Natural killer cell treated with Interleukin-12 subunit alpha and Interleukin-12 subunit beta and Interleukin-15 and Interleukin-18, amount 100 ng/mL, for 72 hours (primary cell): ENCODE measurements around the gene RNGTT. TPM values are rescaled to one million over a fixed set of nuclear protein-coding genes. Genes with fewer than 3 reads are reported as not detected.

Source experiments
- ATAC-seq, 2 donors: fragments of 150-1000 bp; cut with Tn5 transposase in 1 of 2; sonication (Bioruptor Pico), chemical (Tn5 transposase) in 1 of 2; 2 replicates each; pipeline ENCODE4 v1.10.0; 2021
- DNase-seq: peaks from one replicate; pipeline ENCODE4 v3.0.0; 2022; ENCODE audit warnings: low spot score
- H3K27ac Mint-ChIP-seq, 2 donors: 1 replicate in 1 of 2; 2 replicates in 1 of 2; pipeline ENCODE4 v1.8.0; 2022; ENCODE audit warnings: mixed read lengths in 2 of 2, mild to moderate bottlenecking in 1 of 2, moderate library complexity in 1 of 2
- H3K27me3 Mint-ChIP-seq, 2 donors: 1 replicate in 1 of 2; 2 replicates in 1 of 2; pipeline ENCODE4 v1.8.0; 2022; ENCODE audit warnings: mixed read lengths in 2 of 2
- H3K36me3 Mint-ChIP-seq: one replicate; pipeline ENCODE4 v1.8.0; 2022; ENCODE audit warnings: mixed read lengths
- H3K4me1 Mint-ChIP-seq, 2 donors: 1 replicate in 1 of 2; 2 replicates in 1 of 2; pipeline ENCODE4 v1.8.0; 2022; ENCODE audit warnings: low read depth in 2 of 2, mixed read lengths in 2 of 2, mild to moderate bottlenecking in 1 of 2
- H3K4me3 Mint-ChIP-seq: one replicate; pipeline ENCODE4 v1.8.0; 2022; ENCODE audit warnings: mixed read lengths
- H3K9me3 Mint-ChIP-seq: 2 replicates; pipeline ENCODE4 v1.8.0; 2022; ENCODE audit warnings: mixed read lengths
- total RNA-seq, 2 donors: library from RNA; stranded (reverse); gene quantifications; one replicate each; pipeline ENCODE4 v1.2.3, GENCODE V29; 2022

The RNGTT gene
- total RNA-seq, 2 donors from 2014 or later: 26.9 to 36.4 TPM

GRCh38 chr6:88599571-88599970 is 363.8 kb downstream of the RNGTT start:
- Mint-ChIP-seq H3K27ac (no peak overlapping the region), H3K4me3 (no peak overlapping the region), H3K27me3 (peaks cover 0 to 5% of the 10 kb centered on the region in 2 donors), H3K36me3 (no peaks in the 10 kb centered on the region), H3K9me3 (no peaks in the 10 kb centered on the region), H3K4me1 (no peaks in the 10 kb centered on the region)
- no peak for ATAC-seq
- DNase-seq: no peak

- Mint-ChIP-seq H3K36me3 (peaks cover 4% of the 10 kb centered on the region), H3K27ac (no peak overlapping the region), H3K4me3 (no peak overlapping the region), H3K4me1 (no peaks in the 10 kb centered on the region), H3K9me3 (peaks cover 4% of the 10 kb centered on the region), H3K27me3 (peaks cover 0 to 10% of the 10 kb centered on the region in 2 donors)
- DNase-seq: no peak
- ATAC-seq: no peak
Measured at GRCh38 chr6:88596801-88597200, 366.6 kb downstream of the RNGTT start.

GRCh38 chr6:88588938-88589337 is 374.5 kb downstream of the RNGTT start:
- ATAC-seq: no peak
- no peak overlapping the region for H3K4me3 Mint-ChIP-seq
- peaks cover 9 to 22% of the 10 kb centered on the region in 2 donors for H3K27me3 Mint-ChIP-seq
- H3K36me3 Mint-ChIP-seq: peaks cover 4% of the 10 kb centered on the region
- H3K4me1 Mint-ChIP-seq: no peaks in the 10 kb centered on the region
- peaks cover 7% of the 10 kb centered on the region for H3K9me3 Mint-ChIP-seq
- no peak overlapping the region for H3K27ac Mint-ChIP-seq
- DNase-seq: no peak

- ATAC-seq: no peak
- H3K4me3 Mint-ChIP-seq: no peak overlapping the region
- no peak for DNase-seq
- H3K4me1 Mint-ChIP-seq: no peaks in the 10 kb centered on the region
- peaks cover under 1% of the 10 kb centered on the region for H3K36me3 Mint-ChIP-seq
- no peak overlapping the region for H3K27ac Mint-ChIP-seq
- peaks cover 2% of the 10 kb centered on the region for H3K9me3 Mint-ChIP-seq
- peaks cover 9 to 22% of the 10 kb centered on the region in 2 donors for H3K27me3 Mint-ChIP-seq
Measured at GRCh38 chr6:88587150-88587520, 376.3 kb downstream of the RNGTT start.

GRCh38 chr6:88586371-88587149 is 376.9 kb downstream of the RNGTT start:
- no peak for DNase-seq
- peaks cover 2% of the 10 kb centered on the region for H3K9me3 Mint-ChIP-seq
- H3K4me3 Mint-ChIP-seq: no peak overlapping the region
- H3K27me3 Mint-ChIP-seq: peaks cover 9 to 23% of the 10 kb centered on the region in 2 donors
- H3K36me3 Mint-ChIP-seq: peaks cover 6% of the 10 kb centered on the region
- peak in 1 of 2 donors; percentile 40 for ATAC-seq
- no peaks in the 10 kb centered on the region for H3K4me1 Mint-ChIP-seq
- no peak overlapping the region for H3K27ac Mint-ChIP-seq

- H3K4me3 Mint-ChIP-seq: no peak overlapping the region
- no peaks in the 10 kb centered on the region for H3K4me1 Mint-ChIP-seq
- no peak overlapping the region for H3K27ac Mint-ChIP-seq
- H3K36me3 Mint-ChIP-seq: peaks cover 6% of the 10 kb centered on the region
- ATAC-seq (no peak), DNase-seq (no peak)
- H3K27me3 Mint-ChIP-seq: peaks cover 12 to 35% of the 10 kb centered on the region in 2 donors
- peaks cover 2% of the 10 kb centered on the region for H3K9me3 Mint-ChIP-seq
Measured at GRCh38 chr6:88585276-88585692, 378.1 kb downstream of the RNGTT start.

- Mint-ChIP-seq H3K4me1 (no peaks in the 10 kb centered on the region), H3K4me3 (no peak overlapping the region), H3K27ac (no peak overlapping the region), H3K27me3 (peaks cover 12 to 41% of the 10 kb centered on the region in 2 donors), H3K9me3 (peaks cover 2% of the 10 kb centered on the region), H3K36me3 (peaks cover 6% of the 10 kb centered on the region)
- no peak for DNase-seq
- no peak for ATAC-seq
Measured at GRCh38 chr6:88584581-88585275, 378.7 kb downstream of the RNGTT start.

GRCh38 chr6:88577461-88577860 is 386.0 kb downstream of the RNGTT start:
- DNase-seq (no peak), ATAC-seq (no peak)
- Mint-ChIP-seq H3K4me3 (no peak overlapping the region), H3K27ac (no peak overlapping the region), H3K36me3 (peaks cover 6% of the 10 kb centered on the region), H3K4me1 (no peaks in the 10 kb centered on the region), H3K27me3 (peaks cover 4 to 31% of the 10 kb centered on the region in 2 donors), H3K9me3 (no peaks in the 10 kb centered on the region)

GRCh38 chr6:88575536-88575935 is 387.9 kb downstream of the RNGTT start:
- Mint-ChIP-seq H3K9me3 (no peaks in the 10 kb centered on the region), H3K27me3 (peaks cover 0 to 15% of the 10 kb centered on the region in 2 donors), H3K4me1 (no peaks in the 10 kb centered on the region), H3K36me3 (no peaks in the 10 kb centered on the region), H3K27ac (no peak overlapping the region), H3K4me3 (no peak overlapping the region)
- ATAC-seq (no peak), DNase-seq (no peak)

GRCh38 chr6:88574651-88575050 is 388.8 kb downstream of the RNGTT start:
- Mint-ChIP-seq H3K4me3 (no peak overlapping the region), H3K27ac (no peak overlapping the region), H3K27me3 (peaks cover 0 to 6% of the 10 kb centered on the region in 2 donors), H3K36me3 (no peaks in the 10 kb centered on the region), H3K4me1 (no peaks in the 10 kb centered on the region), H3K9me3 (no peaks in the 10 kb centered on the region)
- ATAC-seq (no peak), DNase-seq (no peak)

GRCh38 chr6:88574031-88574430 is 389.4 kb downstream of the RNGTT start:
- H3K27ac Mint-ChIP-seq: no peak overlapping the region
- no peak overlapping the region for H3K4me3 Mint-ChIP-seq
- H3K4me1 Mint-ChIP-seq: no peaks in the 10 kb centered on the region
- H3K36me3 Mint-ChIP-seq: no peaks in the 10 kb centered on the region
- H3K9me3 Mint-ChIP-seq: peaks cover 5% of the 10 kb centered on the region
- ATAC-seq: no peak
- DNase-seq: no peak
- H3K27me3 Mint-ChIP-seq: peaks cover 0 to under 1% of the 10 kb centered on the region in 2 donors

- ATAC-seq: peak in 1 of 2 donors; percentile 26
- H3K36me3 Mint-ChIP-seq: no peaks in the 10 kb centered on the region
Measured at GRCh38 chr6:88573561-88573960, 389.9 kb downstream of the RNGTT start.

GRCh38 chr6:88572449-88573139 is 390.8 kb downstream of the RNGTT start:
- Mint-ChIP-seq H3K27me3 (no peaks in the 10 kb centered on the region), H3K36me3 (no peaks in the 10 kb centered on the region), H3K9me3 (peaks cover 7% of the 10 kb centered on the region), H3K27ac (no peak overlapping the region), H3K4me3 (no peak overlapping the region), H3K4me1 (no peaks in the 10 kb centered on the region)
- ATAC-seq (peak in 1 of 2 donors; percentile 14), DNase-seq (no peak)

More at GRCh38 chr6:88573561-88573960, 389.9 kb downstream of the RNGTT start:
- Mint-ChIP-seq H3K4me1 (no peaks in the 10 kb centered on the region), H3K4me3 (no peak overlapping the region), H3K27me3 (no peaks in the 10 kb centered on the region), H3K27ac (no peak overlapping the region), H3K9me3 (peaks cover 7% of the 10 kb centered on the region)
- no peak for DNase-seq

GRCh38 chr6:88569959-88570358 is 393.5 kb downstream of the RNGTT start:
- Mint-ChIP-seq H3K9me3 (peaks cover 7% of the 10 kb centered on the region), H3K27me3 (peaks cover 7% of the 10 kb centered on the region in 2 donors), H3K4me1 (no peaks in the 10 kb centered on the region), H3K36me3 (no peaks in the 10 kb centered on the region), H3K27ac (no peak overlapping the region), H3K4me3 (no peak overlapping the region)
- ATAC-seq (no peak), DNase-seq (no peak)
